ENCODE measurements around the gene PHETA2. TPM values are rescaled to one million over a fixed set of nuclear protein-coding genes. Genes with fewer than 3 reads are reported as not detected.

The PHETA2 gene
- total RNA-seq, 4 donors from 2014 or later = 16.6 to 34.6 (median 25.4) TPM

GRCh38 chr22:42079319-42080251 is 5.5 kb downstream of the PHETA2 start, which contains the start of gene SMDT1:
TSS of gene SMDT1 (plus strand) at chr22:42079700. CDS start at chr22:42079769, 69 bp downstream.
- H3K4me3 ChIP-seq = peak within 1 kb of the TSS; percentile 62 to 79 (median 72)
- TF ChIP-seq EP300 (IDR thresholded peaks at IDR 0.05) (no peak), POLR2AphosphoS5 (IDR thresholded peaks at IDR 0.05) (peak; percentile 95 to 97), POLR2A (IDR thresholded peaks at IDR 0.05; ENCODE audit: low read depth) (peak; percentile 84), CTCF (IDR thresholded peaks at IDR 0.05) (no peak)
- H3K4me1 ChIP-seq = peaks cover 40 to 68% (median 56%) of the 10 kb centered on the region in 4 donors
- H3K36me3 ChIP-seq = peaks cover 0 to 48% (median 38%) of the 10 kb centered on the region in 4 donors
- H3K9me3 ChIP-seq = no peaks in the 10 kb centered on the region
- peak within 1 kb of the TSS; percentile 90 to 99 (median 99) for H3K27ac ChIP-seq (replicated peaks in 1 of 4)
- 2% methylated on average over 43 of the region's 71 CpGs for WGBS
- DNase-seq (ENCODE audit: extremely low spot score) = peak; percentile 100
- H3K27me3 ChIP-seq = no peaks in the 10 kb centered on the region
- intact Hi-C loops (cut with DNase I) = no loop called here

- 2% methylated on average over 14 of the region's 14 CpGs for WGBS
- intact Hi-C loops (cut with DNase I) = no loop called here
Measured at GRCh38 chr22:42080287-42080686, 6.2 kb downstream of the PHETA2 start.

GRCh38 chr22:42083119-42083518 is 9.1 kb downstream of the PHETA2 start:
- DNase-seq (ENCODE audit: extremely low spot score) = no peak
- Histone ChIP-seq H3K4me3 (no peak overlapping the region), H3K4me1 (peaks cover 36 to 54% (median 44%) of the 10 kb centered on the region in 4 donors), H3K27me3 (no peaks in the 10 kb centered on the region), H3K9me3 (no peaks in the 10 kb centered on the region), H3K36me3 (peaks cover 19 to 58% (median 43%) of the 10 kb centered on the region in 4 donors), H3K27ac (replicated peaks in 1 of 4) (no peak overlapping the region)
- TF ChIP-seq POLR2A (IDR thresholded peaks at IDR 0.05; ENCODE audit: low read depth) (no peak), CTCF (IDR thresholded peaks at IDR 0.05) (no peak), EP300 (IDR thresholded peaks at IDR 0.05) (no peak), POLR2AphosphoS5 (IDR thresholded peaks at IDR 0.05) (no peak)
- 92% methylated on average over 4 of the region's 4 CpGs for WGBS
- intact Hi-C loops (cut with DNase I) = no loop called here

More at GRCh38 chr22:42080287-42080686, 6.2 kb downstream of the PHETA2 start:
- DNase-seq (ENCODE audit: extremely low spot score) = no peak
- peak in 1 of 3 experiments; percentile 4 for TF ChIP-seq CTCF (IDR thresholded peaks at IDR 0.05)
- no peak for TF ChIP-seq EP300 (IDR thresholded peaks at IDR 0.05)
- peak in 1 of 2 donors; percentile 17 for TF ChIP-seq POLR2AphosphoS5 (IDR thresholded peaks at IDR 0.05)
- no peak for TF ChIP-seq POLR2A (IDR thresholded peaks at IDR 0.05; ENCODE audit: low read depth)
- H3K4me3 ChIP-seq = peak overlapping the region; percentile 62 to 79 (median 72)
- H3K27ac ChIP-seq (replicated peaks in 1 of 4) = peak overlapping the region; percentile 90 to 99 (median 99)
- H3K36me3 ChIP-seq = peaks cover 6 to 55% (median 45%) of the 10 kb centered on the region in 4 donors
- no peaks in the 10 kb centered on the region for H3K27me3 ChIP-seq
- no peaks in the 10 kb centered on the region for H3K9me3 ChIP-seq
- peaks cover 35 to 61% (median 49%) of the 10 kb centered on the region in 4 donors for H3K4me1 ChIP-seq

GRCh38 chr22:42084874-42085273 is 10.8 kb downstream of the PHETA2 start:
- TF ChIP-seq POLR2AphosphoS5 (IDR thresholded peaks at IDR 0.05) (no peak), EP300 (IDR thresholded peaks at IDR 0.05) (no peak), CTCF (IDR thresholded peaks at IDR 0.05) (no peak), POLR2A (IDR thresholded peaks at IDR 0.05; ENCODE audit: low read depth) (no peak)
- H3K9me3 ChIP-seq = no peaks in the 10 kb centered on the region
- intact Hi-C loops (cut with DNase I) = no loop called here
- H3K36me3 ChIP-seq = peaks cover 19 to 58% (median 43%) of the 10 kb centered on the region in 4 donors
- peaks cover 39 to 58% (median 46%) of the 10 kb centered on the region in 4 donors for H3K4me1 ChIP-seq
- H3K27me3 ChIP-seq = no peaks in the 10 kb centered on the region
- no peak overlapping the region for H3K27ac ChIP-seq (replicated peaks in 1 of 4)
- no peak for DNase-seq (ENCODE audit: extremely low spot score)
- no peak overlapping the region for H3K4me3 ChIP-seq
- WGBS = 90% methylated on average over 8 of the region's 8 CpGs

Data from esophagus muscularis mucosa (tissue), 4 donors.